HepG2 (cell line): ENCODE measurements around the gene PRDM10. TPM values are rescaled to one million over a fixed set of nuclear protein-coding genes. Genes with fewer than 3 reads are reported as not detected.

Experiments used
- ERF ChIP-seq: IDR thresholded peaks from 2 replicates; pipeline ENCODE4 v1.6.1; 2018; ENCODE audit warnings: missing biosample characterization, missing genetic modification reagents
- HMGA1 ChIP-seq: sonication (generic); formaldehyde crosslinking; conservative IDR thresholded peaks from 2 replicates; pipeline ENCODE4 v1.4.0; 2020; ENCODE audit warnings: missing genetic modification reagents
- SIX1 ChIP-seq: sonication (generic); formaldehyde crosslinking; IDR thresholded peaks from 2 replicates; pipeline ENCODE4 v1.4.0; 2020; ENCODE audit warnings: missing genetic modification reagents, borderline replicate concordance
- ZSCAN20 ChIP-seq: sonication (generic); formaldehyde crosslinking; IDR thresholded peaks from 2 replicates; pipeline ENCODE4 v1.4.0; 2020; ENCODE audit warnings: missing genetic modification reagents, mild to moderate bottlenecking, borderline replicate concordance
- ZSCAN25 ChIP-seq: sonication (generic); formaldehyde crosslinking; IDR thresholded peaks from 2 replicates; pipeline ENCODE4 v1.8.0; 2022; ENCODE audit warnings: mild to moderate bottlenecking, missing genetic modification reagents
- polyA plus RNA-seq, 8 experiments: library from polyadenylated mRNA; depleted of rRNA in 3 of 8; stranded (reverse) in 7 of 8; unstranded in 1 of 8; fragments of >200 nt; fragmentation: Illumina TruSeq in 4 of 8; extraction: Trizol in 4 of 8; gene quantifications; 2 replicates each; pipeline versions ENCODE4 v1.2.1 to v1.2.3, GENCODE V29; 2011 to 2016; ENCODE audit warnings: low read depth in 4 of 8, missing spikeins in 1 of 8, mixed read lengths in 1 of 8; ENCODE audit not compliant: insufficient read depth in 1 of 8
- total RNA-seq, 5 experiments: library from RNA; depleted of rRNA; stranded (reverse); fragments of >200 nt; fragmentation: Illumina TruSeq; extraction: Trizol; gene quantifications; 2 replicates each; pipeline ENCODE4 v1.2.3, GENCODE V29; 2016; ENCODE audit warnings: low read depth in 1 of 5
- TF ChIP-seq, protein P1 (sequence below): sonication (generic); formaldehyde crosslinking; IDR thresholded peaks from 2 replicates; pipeline ENCODE4 v1.4.0; 2020; ENCODE audit warnings: missing genetic modification reagents
- TF ChIP-seq, protein P2 (sequence below), 2 experiments: fragments of 450-650 bp in 1 of 2; sonication (generic) in 1 of 2; formaldehyde crosslinking in 1 of 2; IDR thresholded peaks; 2 replicates each; pipeline versions ENCODE4 v1.6.1 to v1.8.0; 2016 to 2022; ENCODE audit warnings: antibody characterized with exemption in 1 of 2, mild to moderate bottlenecking in 1 of 2, missing genetic modification reagents in 1 of 2
- TF ChIP-seq, protein P3 (sequence below): sonication (generic); formaldehyde crosslinking; IDR thresholded peaks from 2 replicates; pipeline ENCODE4; 2020; ENCODE audit warnings: missing genetic modification reagents, mild to moderate bottlenecking, borderline replicate concordance
- TF ChIP-seq, protein P4 (sequence below): sonication (generic); formaldehyde crosslinking; IDR thresholded peaks from 2 replicates; pipeline ENCODE4 v1.5.0; 2020; ENCODE audit warnings: missing genetic modification reagents
- TF ChIP-seq, protein P5 (sequence below): sonication (generic); formaldehyde crosslinking; IDR thresholded peaks from 2 replicates; pipeline ENCODE4 v1.4.0; 2020; ENCODE audit warnings: mild to moderate bottlenecking, missing genetic modification reagents, borderline replicate concordance

The PRDM10 gene
- total and polyA plus RNA-seq, 2 of the 13 experiments (the other 11 are each of a cell fraction or from before 2014, with no cell fraction given) = 5.7 to 5.8 TPM

DNA sequence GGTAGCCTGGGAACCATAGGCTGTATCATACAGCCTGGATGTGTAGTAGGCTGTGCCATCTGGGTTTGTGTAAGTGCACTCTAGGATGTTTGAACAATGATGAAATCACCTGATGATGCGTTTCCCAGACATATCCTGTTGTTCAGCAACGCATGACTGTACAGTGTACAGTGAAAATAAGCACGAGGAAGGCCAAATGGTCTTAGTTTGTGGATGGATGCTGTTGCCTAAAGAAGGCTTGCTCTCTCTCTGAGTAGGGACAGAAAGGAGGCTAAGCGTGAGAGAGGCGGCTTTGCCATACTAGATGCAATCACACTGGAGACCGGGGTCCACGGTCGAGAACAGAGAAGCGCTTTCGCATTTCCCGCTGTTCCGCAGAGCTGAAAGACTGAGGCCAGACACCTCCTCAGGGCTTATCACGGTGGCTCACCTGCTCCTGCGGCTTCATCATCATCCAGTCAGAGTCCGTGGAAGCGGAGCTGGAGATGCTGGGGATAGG is 39.5 kb upstream of the PRDM10 start (continued):
- TF ChIP-seq ERF = 0 out of 2 replicates have a peak, but pooled peaks have one; percentile 51
- TF ChIP-seq, protein P1, sequence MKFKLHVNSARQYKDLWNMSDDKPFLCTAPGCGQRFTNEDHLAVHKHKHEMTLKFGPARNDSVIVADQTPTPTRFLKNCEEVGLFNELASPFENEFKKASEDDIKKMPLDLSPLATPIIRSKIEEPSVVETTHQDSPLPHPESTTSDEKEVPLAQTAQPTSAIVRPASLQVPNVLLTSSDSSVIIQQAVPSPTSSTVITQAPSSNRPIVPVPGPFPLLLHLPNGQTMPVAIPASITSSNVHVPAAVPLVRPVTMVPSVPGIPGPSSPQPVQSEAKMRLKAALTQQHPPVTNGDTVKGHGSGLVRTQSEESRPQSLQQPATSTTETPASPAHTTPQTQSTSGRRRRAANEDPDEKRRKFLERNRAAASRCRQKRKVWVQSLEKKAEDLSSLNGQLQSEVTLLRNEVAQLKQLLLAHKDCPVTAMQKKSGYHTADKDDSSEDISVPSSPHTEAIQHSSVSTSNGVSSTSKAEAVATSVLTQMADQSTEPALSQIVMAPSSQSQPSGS (CRISPR knock-in tag) = 0 out of 2 replicates have a peak, but pooled peaks have one; percentile 20
- TF ChIP-seq, protein P2, sequence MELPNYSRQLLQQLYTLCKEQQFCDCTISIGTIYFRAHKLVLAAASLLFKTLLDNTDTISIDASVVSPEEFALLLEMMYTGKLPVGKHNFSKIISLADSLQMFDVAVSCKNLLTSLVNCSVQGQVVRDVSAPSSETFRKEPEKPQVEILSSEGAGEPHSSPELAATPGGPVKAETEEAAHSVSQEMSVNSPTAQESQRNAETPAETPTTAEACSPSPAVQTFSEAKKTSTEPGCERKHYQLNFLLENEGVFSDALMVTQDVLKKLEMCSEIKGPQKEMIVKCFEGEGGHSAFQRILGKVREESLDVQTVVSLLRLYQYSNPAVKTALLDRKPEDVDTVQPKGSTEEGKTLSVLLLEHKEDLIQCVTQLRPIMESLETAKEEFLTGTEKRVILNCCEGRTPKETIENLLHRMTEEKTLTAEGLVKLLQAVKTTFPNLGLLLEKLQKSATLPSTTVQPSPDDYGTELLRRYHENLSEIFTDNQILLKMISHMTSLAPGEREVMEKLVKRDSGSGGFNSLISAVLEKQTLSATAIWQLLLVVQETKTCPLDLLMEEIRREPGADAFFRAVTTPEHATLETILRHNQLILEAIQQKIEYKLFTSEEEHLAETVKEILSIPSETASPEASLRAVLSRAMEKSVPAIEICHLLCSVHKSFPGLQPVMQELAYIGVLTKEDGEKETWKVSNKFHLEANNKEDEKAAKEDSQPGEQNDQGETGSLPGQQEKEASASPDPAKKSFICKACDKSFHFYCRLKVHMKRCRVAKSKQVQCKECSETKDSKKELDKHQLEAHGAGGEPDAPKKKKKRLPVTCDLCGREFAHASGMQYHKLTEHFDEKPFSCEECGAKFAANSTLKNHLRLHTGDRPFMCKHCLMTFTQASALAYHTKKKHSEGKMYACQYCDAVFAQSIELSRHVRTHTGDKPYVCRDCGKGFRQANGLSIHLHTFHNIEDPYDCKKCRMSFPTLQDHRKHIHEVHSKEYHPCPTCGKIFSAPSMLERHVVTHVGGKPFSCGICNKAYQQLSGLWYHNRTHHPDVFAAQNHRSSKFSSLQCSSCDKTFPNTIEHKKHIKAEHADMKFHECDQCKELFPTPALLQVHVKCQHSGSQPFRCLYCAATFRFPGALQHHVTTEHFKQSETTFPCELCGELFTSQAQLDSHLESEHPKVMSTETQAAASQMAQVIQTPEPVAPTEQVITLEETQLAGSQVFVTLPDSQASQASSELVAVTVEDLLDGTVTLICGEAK (IDR thresholded peaks at IDR 0.05) = no peak
- TF ChIP-seq, protein P2 (CRISPR knock-in tag; IDR thresholded peaks at IDR 0.05) = no peak
- TF ChIP-seq ZSCAN25 = no peak
- TF ChIP-seq, protein P3, sequence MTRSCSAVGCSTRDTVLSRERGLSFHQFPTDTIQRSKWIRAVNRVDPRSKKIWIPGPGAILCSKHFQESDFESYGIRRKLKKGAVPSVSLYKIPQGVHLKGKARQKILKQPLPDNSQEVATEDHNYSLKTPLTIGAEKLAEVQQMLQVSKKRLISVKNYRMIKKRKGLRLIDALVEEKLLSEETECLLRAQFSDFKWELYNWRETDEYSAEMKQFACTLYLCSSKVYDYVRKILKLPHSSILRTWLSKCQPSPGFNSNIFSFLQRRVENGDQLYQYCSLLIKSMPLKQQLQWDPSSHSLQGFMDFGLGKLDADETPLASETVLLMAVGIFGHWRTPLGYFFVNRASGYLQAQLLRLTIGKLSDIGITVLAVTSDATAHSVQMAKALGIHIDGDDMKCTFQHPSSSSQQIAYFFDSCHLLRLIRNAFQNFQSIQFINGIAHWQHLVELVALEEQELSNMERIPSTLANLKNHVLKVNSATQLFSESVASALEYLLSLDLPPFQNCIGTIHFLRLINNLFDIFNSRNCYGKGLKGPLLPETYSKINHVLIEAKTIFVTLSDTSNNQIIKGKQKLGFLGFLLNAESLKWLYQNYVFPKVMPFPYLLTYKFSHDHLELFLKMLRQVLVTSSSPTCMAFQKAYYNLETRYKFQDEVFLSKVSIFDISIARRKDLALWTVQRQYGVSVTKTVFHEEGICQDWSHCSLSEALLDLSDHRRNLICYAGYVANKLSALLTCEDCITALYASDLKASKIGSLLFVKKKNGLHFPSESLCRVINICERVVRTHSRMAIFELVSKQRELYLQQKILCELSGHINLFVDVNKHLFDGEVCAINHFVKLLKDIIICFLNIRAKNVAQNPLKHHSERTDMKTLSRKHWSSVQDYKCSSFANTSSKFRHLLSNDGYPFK (CRISPR knock-in tag) = no peak
- TF ChIP-seq, protein P4, sequence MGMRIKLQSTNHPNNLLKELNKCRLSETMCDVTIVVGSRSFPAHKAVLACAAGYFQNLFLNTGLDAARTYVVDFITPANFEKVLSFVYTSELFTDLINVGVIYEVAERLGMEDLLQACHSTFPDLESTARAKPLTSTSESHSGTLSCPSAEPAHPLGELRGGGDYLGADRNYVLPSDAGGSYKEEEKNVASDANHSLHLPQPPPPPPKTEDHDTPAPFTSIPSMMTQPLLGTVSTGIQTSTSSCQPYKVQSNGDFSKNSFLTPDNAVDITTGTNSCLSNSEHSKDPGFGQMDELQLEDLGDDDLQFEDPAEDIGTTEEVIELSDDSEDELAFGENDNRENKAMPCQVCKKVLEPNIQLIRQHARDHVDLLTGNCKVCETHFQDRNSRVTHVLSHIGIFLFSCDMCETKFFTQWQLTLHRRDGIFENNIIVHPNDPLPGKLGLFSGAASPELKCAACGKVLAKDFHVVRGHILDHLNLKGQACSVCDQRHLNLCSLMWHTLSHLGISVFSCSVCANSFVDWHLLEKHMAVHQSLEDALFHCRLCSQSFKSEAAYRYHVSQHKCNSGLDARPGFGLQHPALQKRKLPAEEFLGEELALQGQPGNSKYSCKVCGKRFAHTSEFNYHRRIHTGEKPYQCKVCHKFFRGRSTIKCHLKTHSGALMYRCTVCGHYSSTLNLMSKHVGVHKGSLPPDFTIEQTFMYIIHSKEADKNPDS (CRISPR knock-in tag) = no peak
- TF ChIP-seq SIX1 (CRISPR knock-in tag) = no peak
- TF ChIP-seq, protein P5, sequence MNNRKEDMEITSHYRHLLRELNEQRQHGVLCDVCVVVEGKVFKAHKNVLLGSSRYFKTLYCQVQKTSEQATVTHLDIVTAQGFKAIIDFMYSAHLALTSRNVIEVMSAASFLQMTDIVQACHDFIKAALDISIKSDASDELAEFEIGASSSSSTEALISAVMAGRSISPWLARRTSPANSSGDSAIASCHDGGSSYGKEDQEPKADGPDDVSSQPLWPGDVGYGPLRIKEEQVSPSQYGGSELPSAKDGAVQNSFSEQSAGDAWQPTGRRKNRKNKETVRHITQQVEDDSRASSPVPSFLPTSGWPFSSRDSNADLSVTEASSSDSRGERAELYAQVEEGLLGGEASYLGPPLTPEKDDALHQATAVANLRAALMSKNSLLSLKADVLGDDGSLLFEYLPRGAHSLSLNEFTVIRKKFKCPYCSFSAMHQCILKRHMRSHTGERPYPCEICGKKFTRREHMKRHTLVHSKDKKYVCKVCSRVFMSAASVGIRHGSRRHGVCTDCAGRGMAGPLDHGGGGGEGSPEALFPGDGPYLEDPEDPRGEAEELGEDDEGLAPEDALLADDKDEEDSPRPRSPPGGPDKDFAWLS (CRISPR knock-in tag) = no peak
- no peak for TF ChIP-seq ZSCAN20 (CRISPR knock-in tag)
- TF ChIP-seq HMGA1 (CRISPR knock-in tag) = no peak
